Sigmoid colon (tissue), 4 donors: Measurements from ENCODE around the gene ALDH4A1.

Experiments used
- CTCF ChIP-seq, 4 experiments: fragments of 450-650 bp in 3 of 4; fragments of 200-600 bp in 1 of 4; IDR thresholded peaks; one replicate each; pipeline ENCODE4 v1.5.1; 2016 to 2019; ENCODE audit warnings: antibody characterized with exemption in 4 of 4, mild to moderate bottlenecking in 3 of 4, moderate library complexity in 2 of 4
- EP300 ChIP-seq, 4 donors: sonication (generic); formaldehyde crosslinking; IDR thresholded peaks; one replicate each; pipeline ENCODE4 v1.6.1; 2017; ENCODE audit warnings: antibody characterized with exemption in 4 of 4
- POLR2A ChIP-seq, 2 donors: fragments of 450-650 bp; IDR thresholded peaks; one replicate each; pipeline ENCODE4 v1.6.1; 2016; ENCODE audit warnings: antibody characterized with exemption in 2 of 2, mild to moderate bottlenecking in 2 of 2, moderate library complexity in 2 of 2

DNA sequence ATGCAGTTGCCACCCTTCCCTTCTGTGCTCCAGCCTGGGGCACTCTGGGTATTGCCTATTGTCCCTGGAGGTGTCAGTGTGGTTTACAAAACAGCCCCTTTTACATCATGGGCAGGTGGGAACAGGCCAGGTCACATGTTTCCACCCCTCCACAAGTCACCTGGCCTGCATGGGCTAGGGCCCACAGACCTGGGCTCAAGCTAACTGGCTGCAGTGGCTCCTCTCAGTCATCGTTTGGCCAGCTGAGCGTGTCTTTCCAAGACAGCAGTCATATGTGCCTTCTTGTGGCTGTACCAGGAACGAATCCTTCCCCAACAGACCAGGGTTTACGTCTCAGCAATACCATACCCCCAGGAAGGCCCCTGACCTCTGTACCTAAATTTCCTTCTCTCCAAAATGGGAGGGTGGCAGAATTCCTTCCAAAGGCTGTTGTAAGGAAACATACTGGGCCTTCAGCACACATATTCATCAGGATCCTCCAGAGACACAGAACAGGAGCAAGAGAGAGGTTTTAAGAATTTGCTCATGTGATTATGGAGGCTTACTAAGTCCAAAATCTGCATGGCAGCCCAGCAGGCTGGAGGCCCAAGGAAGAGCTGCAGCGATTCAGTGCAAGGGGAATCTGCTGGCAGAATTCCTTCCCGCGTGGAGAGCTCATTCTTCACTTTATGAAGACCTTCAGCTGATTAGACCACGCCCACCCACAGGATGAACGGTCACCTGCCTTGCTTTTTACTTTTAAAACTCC is 32.3 kb downstream of the ALDH4A1 start:
- TF ChIP-seq CTCF (IDR thresholded peaks at IDR 0.05) (no peak), POLR2A (IDR thresholded peaks at IDR 0.05) (no peak), EP300 (IDR thresholded peaks at IDR 0.05) (no peak)
